SK-N-SH (cell line): ENCODE results near the gene ATG9A.

ENCODE experiments used
- MXI1 ChIP-seq: IDR thresholded peaks from 2 replicates; pipeline ENCODE4 v1.6.1; 2012; ENCODE audit warnings: mild to moderate bottlenecking, low read depth, low read length, improper control_type of control experiment
- POLR2AphosphoS5 ChIP-seq: IDR thresholded peaks from 2 replicates; pipeline ENCODE4 v1.6.1; 2012; ENCODE audit warnings: low read depth, low read length
- SIN3A ChIP-seq: IDR thresholded peaks from 2 replicates; pipeline ENCODE4 v1.6.1; 2012; ENCODE audit warnings: low read depth, mild to moderate bottlenecking, low read length, moderate library complexity, borderline replicate concordance
- TCF12 ChIP-seq: IDR thresholded peaks from 2 replicates; pipeline ENCODE4 v1.4.0; 2012
- TF ChIP-seq, protein P1 (sequence below): fragments of 200-600 bp; sonication (generic); IDR thresholded peaks from 2 replicates; pipeline ENCODE4 v1.6.1; 2017; ENCODE audit warnings: antibody characterized with exemption, mild to moderate bottlenecking, moderate library complexity
- TF ChIP-seq, protein P2 (sequence below): IDR thresholded peaks from 2 replicates; pipeline ENCODE4 v1.4.0; 2012; ENCODE audit warnings: low read depth
- TF ChIP-seq, protein P3 (sequence below): IDR thresholded peaks from 2 replicates; pipeline ENCODE4 v1.6.1; 2012; ENCODE audit warnings: mild to moderate bottlenecking, low read depth, low read length, moderate library complexity

- TF ChIP-seq POLR2AphosphoS5 (no peak), SIN3A (no peak), TCF12 (no peak), MXI1 (no peak)
- TF ChIP-seq, protein P1, sequence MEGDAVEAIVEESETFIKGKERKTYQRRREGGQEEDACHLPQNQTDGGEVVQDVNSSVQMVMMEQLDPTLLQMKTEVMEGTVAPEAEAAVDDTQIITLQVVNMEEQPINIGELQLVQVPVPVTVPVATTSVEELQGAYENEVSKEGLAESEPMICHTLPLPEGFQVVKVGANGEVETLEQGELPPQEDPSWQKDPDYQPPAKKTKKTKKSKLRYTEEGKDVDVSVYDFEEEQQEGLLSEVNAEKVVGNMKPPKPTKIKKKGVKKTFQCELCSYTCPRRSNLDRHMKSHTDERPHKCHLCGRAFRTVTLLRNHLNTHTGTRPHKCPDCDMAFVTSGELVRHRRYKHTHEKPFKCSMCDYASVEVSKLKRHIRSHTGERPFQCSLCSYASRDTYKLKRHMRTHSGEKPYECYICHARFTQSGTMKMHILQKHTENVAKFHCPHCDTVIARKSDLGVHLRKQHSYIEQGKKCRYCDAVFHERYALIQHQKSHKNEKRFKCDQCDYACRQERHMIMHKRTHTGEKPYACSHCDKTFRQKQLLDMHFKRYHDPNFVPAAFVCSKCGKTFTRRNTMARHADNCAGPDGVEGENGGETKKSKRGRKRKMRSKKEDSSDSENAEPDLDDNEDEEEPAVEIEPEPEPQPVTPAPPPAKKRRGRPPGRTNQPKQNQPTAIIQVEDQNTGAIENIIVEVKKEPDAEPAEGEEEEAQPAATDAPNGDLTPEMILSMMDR: no peak
- TF ChIP-seq, protein P2, sequence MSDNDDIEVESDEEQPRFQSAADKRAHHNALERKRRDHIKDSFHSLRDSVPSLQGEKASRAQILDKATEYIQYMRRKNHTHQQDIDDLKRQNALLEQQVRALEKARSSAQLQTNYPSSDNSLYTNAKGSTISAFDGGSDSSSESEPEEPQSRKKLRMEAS: no peak
- TF ChIP-seq, protein P3, sequence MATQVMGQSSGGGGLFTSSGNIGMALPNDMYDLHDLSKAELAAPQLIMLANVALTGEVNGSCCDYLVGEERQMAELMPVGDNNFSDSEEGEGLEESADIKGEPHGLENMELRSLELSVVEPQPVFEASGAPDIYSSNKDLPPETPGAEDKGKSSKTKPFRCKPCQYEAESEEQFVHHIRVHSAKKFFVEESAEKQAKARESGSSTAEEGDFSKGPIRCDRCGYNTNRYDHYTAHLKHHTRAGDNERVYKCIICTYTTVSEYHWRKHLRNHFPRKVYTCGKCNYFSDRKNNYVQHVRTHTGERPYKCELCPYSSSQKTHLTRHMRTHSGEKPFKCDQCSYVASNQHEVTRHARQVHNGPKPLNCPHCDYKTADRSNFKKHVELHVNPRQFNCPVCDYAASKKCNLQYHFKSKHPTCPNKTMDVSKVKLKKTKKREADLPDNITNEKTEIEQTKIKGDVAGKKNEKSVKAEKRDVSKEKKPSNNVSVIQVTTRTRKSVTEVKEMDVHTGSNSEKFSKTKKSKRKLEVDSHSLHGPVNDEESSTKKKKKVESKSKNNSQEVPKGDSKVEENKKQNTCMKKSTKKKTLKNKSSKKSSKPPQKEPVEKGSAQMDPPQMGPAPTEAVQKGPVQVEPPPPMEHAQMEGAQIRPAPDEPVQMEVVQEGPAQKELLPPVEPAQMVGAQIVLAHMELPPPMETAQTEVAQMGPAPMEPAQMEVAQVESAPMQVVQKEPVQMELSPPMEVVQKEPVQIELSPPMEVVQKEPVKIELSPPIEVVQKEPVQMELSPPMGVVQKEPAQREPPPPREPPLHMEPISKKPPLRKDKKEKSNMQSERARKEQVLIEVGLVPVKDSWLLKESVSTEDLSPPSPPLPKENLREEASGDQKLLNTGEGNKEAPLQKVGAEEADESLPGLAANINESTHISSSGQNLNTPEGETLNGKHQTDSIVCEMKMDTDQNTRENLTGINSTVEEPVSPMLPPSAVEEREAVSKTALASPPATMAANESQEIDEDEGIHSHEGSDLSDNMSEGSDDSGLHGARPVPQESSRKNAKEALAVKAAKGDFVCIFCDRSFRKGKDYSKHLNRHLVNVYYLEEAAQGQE: no peak
These were observed 19.1 kb downstream of the ATG9A start for GRCh38 chr2:219210196-219210885.
